RPMI8226 (cell line): ENCODE measurements around the gene C1QTNF6.
A peak's percentile ranks its signal among the peaks of the same experiment; 100 is the strongest.

Experiments
- DNase-seq: peaks from one replicate; pipeline ENCODE4 v3.0.0-alpha.2; 2015

C1QTNF6 gene

GRCh38 chr22:37160027-37160426 lies 28.0 kb downstream of the C1QTNF6 start:
- DNase-seq, result no peak

GRCh38 chr22:37158963-37159290 lies 29.1 kb downstream of the C1QTNF6 start:
- no peak for DNase-seq

DNA sequence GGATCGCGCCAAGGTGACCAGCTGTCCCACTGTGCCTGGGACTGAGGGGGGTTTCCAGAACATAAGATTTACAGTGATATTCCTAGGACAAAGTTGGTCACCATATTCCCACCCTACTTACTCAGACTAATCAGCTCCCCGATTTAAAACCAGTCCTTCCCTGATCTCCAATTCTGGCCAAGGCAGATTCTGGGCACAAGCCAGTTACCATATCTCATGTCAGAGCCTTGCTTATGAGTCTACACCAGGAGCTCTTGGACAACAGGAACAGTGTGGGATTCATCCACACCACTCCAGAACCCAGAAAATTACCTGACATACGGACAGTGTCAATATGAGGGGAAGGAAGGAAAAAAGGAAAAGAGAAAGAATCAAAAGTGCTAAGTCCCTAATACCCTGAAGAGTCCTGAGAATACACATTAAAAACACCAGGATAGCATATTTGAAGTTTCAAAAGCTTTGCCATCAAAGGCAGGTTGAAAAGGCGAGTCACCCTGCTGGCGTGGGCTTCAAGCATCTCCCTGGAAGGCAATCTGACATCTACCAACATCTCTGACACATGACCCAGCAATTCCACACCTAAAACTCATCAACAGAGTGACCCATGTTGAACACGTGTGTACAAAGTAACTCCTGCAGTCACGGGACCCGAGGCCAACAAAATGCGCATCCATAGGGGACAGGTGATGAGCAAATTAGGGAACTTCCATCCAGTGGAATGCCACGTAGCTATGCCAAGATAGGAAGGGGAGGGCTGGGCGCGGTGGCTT lies 30.3 kb downstream of the C1QTNF6 start:
- DNase-seq, result no peak

GRCh38 chr22:37156686-37157435 lies 31.2 kb downstream of the C1QTNF6 start:
- no peak for DNase-seq

GRCh38 chr22:37155971-37156370 lies 32.1 kb downstream of the C1QTNF6 start:
- DNase-seq, result no peak

- DNase-seq, result peak; percentile 34
These were observed 32.9 kb downstream of the C1QTNF6 start for GRCh38 chr22:37154925-37155712.

- DNase-seq, result no peak
These were observed 34.1 kb downstream of the C1QTNF6 start for GRCh38 chr22:37153901-37154300.

DNA sequence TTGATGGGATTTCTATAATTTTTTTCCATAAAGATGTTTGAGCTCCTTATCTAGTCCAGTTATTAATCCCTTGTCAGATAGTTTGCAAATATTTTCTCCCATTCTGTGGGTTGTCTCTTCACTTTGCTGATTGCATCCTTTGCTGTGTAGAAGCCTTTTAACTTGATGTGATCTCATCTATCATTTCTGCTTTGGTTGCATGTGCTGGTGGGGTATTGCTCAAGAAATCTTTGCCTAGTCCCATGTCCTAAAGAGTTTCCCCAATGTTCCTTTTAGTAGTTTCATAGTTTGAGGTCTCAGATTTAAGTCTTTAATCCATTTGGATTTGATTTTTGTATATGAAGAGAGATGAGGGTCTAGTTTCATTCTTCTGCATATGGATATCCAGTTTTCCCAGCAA lies 36.6 kb downstream of the C1QTNF6 start:
- no peak for DNase-seq

GRCh38 chr22:37150701-37151100 lies 37.3 kb downstream of the C1QTNF6 start:
- DNase-seq, result no peak

GRCh38 chr22:37148742-37149665 lies 39.0 kb downstream of the C1QTNF6 start:
- no peak for DNase-seq

DNA sequence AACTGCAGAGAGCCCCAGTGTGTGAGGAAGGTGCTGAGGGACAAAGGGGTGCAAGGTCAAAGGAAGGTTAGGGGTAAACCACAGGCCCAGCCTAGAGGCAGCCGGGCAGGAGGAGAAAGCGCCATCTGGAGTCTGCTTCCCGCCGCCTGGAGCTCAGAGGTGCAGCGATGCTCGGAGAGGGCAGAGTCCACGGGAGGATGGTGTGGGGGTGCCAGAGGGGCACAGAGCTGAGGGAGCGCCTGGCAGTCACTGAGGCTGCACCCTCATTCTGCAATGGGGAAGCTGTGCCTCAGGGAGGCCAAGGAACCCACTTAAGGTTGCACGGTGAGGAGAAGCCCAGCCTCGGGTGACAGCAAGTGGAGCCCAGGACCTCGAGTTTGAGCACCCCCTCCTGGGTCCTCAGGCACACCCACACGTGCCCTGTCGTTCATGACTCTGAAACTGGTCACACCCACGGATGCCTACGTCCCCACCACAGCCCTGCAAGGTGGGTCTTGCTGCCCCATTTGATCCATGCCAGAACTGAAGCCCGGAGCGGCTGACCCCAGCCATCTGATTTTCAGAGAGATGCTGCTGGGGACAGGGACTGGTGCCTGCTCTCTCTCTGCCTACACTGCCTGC lies 39.9 kb downstream of the C1QTNF6 start:
- DNase-seq, result no peak

GRCh38 chr22:37147186-37147990 lies 40.7 kb downstream of the C1QTNF6 start:
- no peak for DNase-seq

DNA sequence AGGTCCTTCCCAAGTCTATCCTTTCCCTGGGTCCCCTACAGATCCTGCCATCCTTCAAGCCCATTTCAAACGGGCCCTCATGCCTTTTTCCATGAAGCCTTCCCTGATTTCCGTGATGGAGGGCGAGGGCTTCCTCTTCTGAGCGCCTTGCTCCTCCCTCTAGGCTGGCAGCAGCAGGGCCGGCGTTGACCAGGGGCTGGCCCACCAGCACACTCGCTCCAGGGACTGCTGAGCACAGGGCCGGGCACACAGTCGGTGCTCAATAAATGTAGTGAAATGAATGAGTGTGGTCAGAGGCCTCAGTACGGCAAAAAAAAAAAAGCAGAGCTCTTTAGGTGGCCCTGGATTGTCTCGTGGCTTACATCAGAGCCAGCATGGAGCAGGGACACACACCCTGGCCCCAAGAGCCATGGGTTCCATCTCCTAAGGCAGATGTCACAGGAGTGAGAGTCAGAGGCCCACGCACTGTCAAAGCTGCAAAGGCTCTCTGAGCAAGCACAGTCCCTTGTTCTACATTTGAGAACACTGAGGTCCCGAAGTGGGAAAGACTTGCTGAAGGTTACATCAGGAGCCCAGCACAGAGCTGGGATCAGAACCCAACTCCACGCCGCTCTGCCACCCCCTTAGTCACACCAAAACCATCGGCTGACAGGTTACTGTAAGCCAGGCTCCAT lies 41.4 kb downstream of the C1QTNF6 start:
- DNase-seq, result no peak

GRCh38 chr22:37146051-37146385 lies 42.0 kb downstream of the C1QTNF6 start:
- no peak for DNase-seq

GRCh38 chr22:37145180-37146050 lies 42.6 kb downstream of the C1QTNF6 start:
- no peak for DNase-seq

- DNase-seq, result no peak
These were observed 43.9 kb downstream of the C1QTNF6 start for GRCh38 chr22:37144180-37144554.

DNA sequence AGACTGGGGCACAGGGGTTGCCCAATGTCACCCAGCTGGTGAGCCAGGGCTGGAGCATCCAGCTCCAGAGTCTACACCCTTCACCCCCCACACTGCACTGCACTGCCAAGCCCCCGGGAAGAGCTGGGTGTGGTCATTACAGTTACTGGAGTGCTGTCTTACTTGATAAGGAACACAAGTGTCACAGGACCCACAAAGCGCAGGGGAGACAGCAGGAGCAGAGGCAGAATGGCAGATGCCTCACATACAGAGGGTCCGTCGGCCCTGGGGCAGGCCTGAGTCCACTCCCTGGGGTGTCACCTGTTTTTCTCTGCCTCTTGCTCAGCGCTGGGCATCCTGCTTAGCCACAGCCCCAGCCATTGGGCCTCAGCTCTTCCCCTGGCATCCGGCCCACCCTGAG lies 46.1 kb downstream of the C1QTNF6 start:
- no peak for DNase-seq

DNA sequence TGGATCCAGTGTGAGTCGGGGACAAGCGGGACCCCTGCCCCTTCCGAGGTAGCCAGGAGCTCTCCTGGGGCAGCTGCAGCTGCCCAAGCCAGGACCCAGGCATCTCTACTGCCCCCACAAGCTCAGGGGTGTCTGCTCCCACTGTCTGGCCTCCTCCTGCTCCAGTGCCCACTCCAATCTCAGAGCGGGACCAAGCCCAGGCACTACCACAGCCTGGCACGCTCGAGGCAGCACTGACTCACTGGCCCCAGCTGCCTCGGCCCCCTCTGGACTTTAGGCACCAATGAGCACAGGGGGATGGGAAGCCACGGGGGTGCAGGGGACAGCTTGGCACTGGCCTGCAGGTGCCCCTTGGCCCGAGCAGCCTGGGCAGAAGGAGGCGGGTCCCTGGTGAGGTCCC lies 46.6 kb downstream of the C1QTNF6 start:
- DNase-seq, result no peak

DNA sequence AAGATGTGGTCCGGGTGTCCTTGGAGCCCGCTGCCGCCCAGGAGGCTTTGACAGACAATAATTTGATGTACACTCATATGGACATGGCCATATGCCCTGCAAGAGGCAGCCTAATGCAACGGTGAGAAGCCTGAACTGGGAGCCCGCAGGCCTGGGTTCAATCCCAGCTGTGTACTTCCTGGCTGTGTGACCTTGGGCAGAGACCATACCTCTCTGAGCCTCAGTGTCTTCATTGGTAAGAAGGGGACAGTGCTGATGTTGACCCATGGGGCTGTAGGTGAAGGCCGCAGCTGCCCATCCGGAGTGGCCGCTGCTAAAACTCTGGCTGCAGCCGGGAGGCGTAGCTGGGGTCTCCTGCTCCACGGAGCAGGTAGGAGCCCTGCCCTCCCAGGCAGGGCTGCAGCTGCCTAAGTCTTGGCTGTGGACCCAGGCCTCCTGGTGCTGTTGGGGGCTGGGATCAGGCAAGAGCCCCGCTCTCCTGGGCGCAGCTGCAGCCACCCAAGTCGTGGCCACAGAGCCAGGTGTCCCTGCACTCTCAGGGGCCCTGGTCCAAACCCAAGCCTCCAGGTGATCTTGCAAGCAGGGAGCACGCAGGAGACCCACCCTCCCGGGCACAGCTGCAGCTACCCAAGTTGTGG lies 47.2 kb downstream of the C1QTNF6 start:
- peak; percentile 35 for DNase-seq
